ENCODE results near the gene LRRFIP1.

- no peak for TF ChIP-seq CTCF (IDR thresholded peaks at IDR 0.05)
- no peak for TF ChIP-seq POLR2A (IDR thresholded peaks at IDR 0.05)
These were observed 104.7 kb downstream of the LRRFIP1 start for GRCh38 chr2:237732070-237732469.

Data from esophagus squamous epithelium (tissue), 4 donors.